ENCODE data around the gene LIN7A. TPM values are rescaled to one million over a fixed set of nuclear protein-coding genes. Genes with fewer than 3 reads are reported as not detected.

LIN7A gene
- total RNA-seq, 1 experiment from 2014 or later, result not detected

GRCh38 chr12:80946591-80946990 is 8.9 kb upstream of the LIN7A start:
- intact Hi-C loops (cut with micrococcal nuclease; ENCODE audit: unreplicated experiment) (no loop called here), in situ Hi-C loops (cut with HindIII; ENCODE audit: low pct_unique_long_range_greater_than_20kb, low sequenced_read_pairs) (no loop called here)
- CTCF ChIA-PET, result no interaction called here
- H3K9me3 ChIP-seq (ENCODE audit: control insufficient read depth, insufficient read depth, low read depth, low read length), result no peaks in the 10 kb centered on the region
- DNase-seq (ENCODE audit: low read depth, low spot score), result no peak
- BruUV-seq (replicated peaks), result no TSS peak
- H3K4me3 ChIP-seq (ENCODE audit: low read depth in 2 of 2, low read length in 2 of 2), result no peak overlapping the region
- H3K4me1 ChIP-seq (ENCODE audit: control insufficient read depth, insufficient read depth, low read length), result no peaks in the 10 kb centered on the region
- no peaks in the 10 kb centered on the region for H3K36me3 ChIP-seq (ENCODE audit: control insufficient read depth, insufficient read depth, low read length)
- POLR2A ChIA-PET, result no interaction called here
- H3K27ac ChIP-seq (ENCODE audit: low read length), result no peak overlapping the region
- ATAC-seq, result no peak
- H3K27me3 ChIP-seq (ENCODE audit: control insufficient read depth, insufficient read depth, low read length), result no peaks in the 10 kb centered on the region
- TF ChIP-seq SIN3A (IDR thresholded peaks at IDR 0.05; ENCODE audit: borderline replicate concordance, insufficient read depth, low read depth, low read length) (no peak), CTCF (IDR thresholded peaks at IDR 0.05) (no peak), TCF7L2 (IDR thresholded peaks at IDR 0.05; ENCODE audit: low read depth, low read length) (no peak), REST (IDR thresholded peaks at IDR 0.05; ENCODE audit: insufficient read depth in 1 of 2, low read depth in 2 of 2, low read length in 1 of 2) (no peak), POLR2AphosphoS5 (IDR thresholded peaks at IDR 0.05; ENCODE audit: low read depth, low read length) (no peak)

GRCh38 chr12:80943338-80943737 is 5.6 kb upstream of the LIN7A start:
- intact Hi-C loops (cut with micrococcal nuclease; ENCODE audit: unreplicated experiment) (no loop called here), in situ Hi-C loops (cut with HindIII; ENCODE audit: low pct_unique_long_range_greater_than_20kb, low sequenced_read_pairs) (no loop called here)
- Histone ChIP-seq H3K4me1 (ENCODE audit: control insufficient read depth, insufficient read depth, low read length) (no peaks in the 10 kb centered on the region), H3K27me3 (ENCODE audit: control insufficient read depth, insufficient read depth, low read length) (peaks cover 3% of the 10 kb centered on the region), H3K36me3 (ENCODE audit: control insufficient read depth, insufficient read depth, low read length) (no peaks in the 10 kb centered on the region), H3K9me3 (ENCODE audit: control insufficient read depth, insufficient read depth, low read depth, low read length) (no peaks in the 10 kb centered on the region), H3K27ac (ENCODE audit: low read length) (no peak overlapping the region), H3K4me3 (ENCODE audit: low read depth in 2 of 2, low read length in 2 of 2) (no peak overlapping the region)
- CTCF ChIA-PET, result no interaction called here
- TF ChIP-seq REST (IDR thresholded peaks at IDR 0.05; ENCODE audit: insufficient read depth in 1 of 2, low read depth in 2 of 2, low read length in 1 of 2) (no peak), POLR2AphosphoS5 (IDR thresholded peaks at IDR 0.05; ENCODE audit: low read depth, low read length) (no peak), SIN3A (IDR thresholded peaks at IDR 0.05; ENCODE audit: borderline replicate concordance, insufficient read depth, low read depth, low read length) (no peak), CTCF (IDR thresholded peaks at IDR 0.05) (no peak), TCF7L2 (IDR thresholded peaks at IDR 0.05; ENCODE audit: low read depth, low read length) (no peak)
- no peak for DNase-seq (ENCODE audit: low read depth, low spot score)
- POLR2A ChIA-PET, result no interaction called here
- no TSS peak for BruUV-seq (replicated peaks)
- no peak for ATAC-seq

Measured in Panc1 (cell line).